ENCODE measurements around the gene MSRB2.

MSRB2 gene

DNA sequence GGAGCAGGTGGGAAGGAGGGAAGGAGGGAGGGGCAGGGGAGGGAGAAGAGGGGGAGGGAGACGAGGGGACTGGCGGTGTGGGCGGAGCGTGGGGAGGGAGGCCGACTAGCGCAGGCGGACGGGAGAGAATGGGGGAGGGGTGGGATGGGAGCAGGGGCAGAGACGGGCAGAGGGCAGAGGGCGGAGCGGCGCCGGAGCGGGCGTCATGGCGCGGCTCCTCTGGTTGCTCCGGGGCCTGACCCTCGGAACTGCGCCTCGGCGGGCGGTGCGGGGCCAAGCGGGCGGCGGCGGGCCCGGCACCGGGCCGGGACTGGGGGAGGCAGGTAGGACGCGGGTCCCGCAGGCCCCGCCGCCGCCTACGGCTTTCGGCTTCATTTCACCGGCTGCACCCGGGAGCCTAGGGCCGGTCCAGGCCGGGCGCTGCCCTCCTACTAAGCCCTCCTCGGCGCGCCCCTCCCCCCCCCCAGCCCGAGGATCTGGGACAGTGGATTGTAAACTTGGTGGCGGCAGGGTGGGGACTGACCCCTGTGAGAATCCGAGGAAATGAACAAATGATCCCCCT is at the start of gene MSRB2:
Gene MSRB2 (plus strand): TSS at position 176 of the 562 bp plus-strand sequence. CDS start 30 bp downstream, at position 206.
- TF ChIP-seq, protein P1, sequence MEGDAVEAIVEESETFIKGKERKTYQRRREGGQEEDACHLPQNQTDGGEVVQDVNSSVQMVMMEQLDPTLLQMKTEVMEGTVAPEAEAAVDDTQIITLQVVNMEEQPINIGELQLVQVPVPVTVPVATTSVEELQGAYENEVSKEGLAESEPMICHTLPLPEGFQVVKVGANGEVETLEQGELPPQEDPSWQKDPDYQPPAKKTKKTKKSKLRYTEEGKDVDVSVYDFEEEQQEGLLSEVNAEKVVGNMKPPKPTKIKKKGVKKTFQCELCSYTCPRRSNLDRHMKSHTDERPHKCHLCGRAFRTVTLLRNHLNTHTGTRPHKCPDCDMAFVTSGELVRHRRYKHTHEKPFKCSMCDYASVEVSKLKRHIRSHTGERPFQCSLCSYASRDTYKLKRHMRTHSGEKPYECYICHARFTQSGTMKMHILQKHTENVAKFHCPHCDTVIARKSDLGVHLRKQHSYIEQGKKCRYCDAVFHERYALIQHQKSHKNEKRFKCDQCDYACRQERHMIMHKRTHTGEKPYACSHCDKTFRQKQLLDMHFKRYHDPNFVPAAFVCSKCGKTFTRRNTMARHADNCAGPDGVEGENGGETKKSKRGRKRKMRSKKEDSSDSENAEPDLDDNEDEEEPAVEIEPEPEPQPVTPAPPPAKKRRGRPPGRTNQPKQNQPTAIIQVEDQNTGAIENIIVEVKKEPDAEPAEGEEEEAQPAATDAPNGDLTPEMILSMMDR (IDR thresholded peaks at IDR 0.05; ENCODE audit: insufficient read depth, low read length, poor library complexity, severe bottlenecking) = no peak
- Histone ChIP-seq H3K36me3 (ENCODE audit: control insufficient read depth, insufficient read depth, low read length) (no peaks in the 10 kb centered on the region), H3K4me3 (replicated peaks; ENCODE audit: low read depth, low read length) (peak within 1 kb of the TSS; percentile 63), H3K27me3 (replicated peaks; ENCODE audit: control insufficient read depth, insufficient read depth, low read length) (no peaks in the 10 kb centered on the region)
- peak; percentile 86 for DNase-seq (ENCODE audit: extremely low read depth, insufficient read length)

DNA sequence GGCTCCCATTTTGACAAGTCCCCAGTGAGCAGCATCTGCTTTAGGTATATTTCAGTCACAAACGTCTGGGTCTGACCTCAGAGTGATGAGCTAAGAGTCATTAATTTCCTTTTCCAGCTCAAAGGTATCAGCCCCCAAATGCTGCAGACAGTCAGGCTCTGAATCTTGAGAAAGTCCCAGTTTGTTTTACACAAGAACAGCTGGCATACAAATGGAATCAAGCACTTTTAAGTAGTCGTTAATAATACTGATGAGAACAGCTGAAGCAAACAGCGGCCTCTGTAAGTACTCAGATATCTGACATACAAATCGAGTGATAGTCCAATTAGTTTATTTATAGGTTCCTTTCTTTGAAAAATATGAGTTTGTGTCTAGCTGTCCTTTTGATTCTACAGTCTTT is 49.4 kb upstream of the MSRB2 start:
- H3K4me3 ChIP-seq (replicated peaks; ENCODE audit: low read depth, low read length) = no peak overlapping the region
- no peak for DNase-seq (ENCODE audit: extremely low read depth, insufficient read length)
- no peaks in the 10 kb centered on the region; the same call in 1 of the 2 replicates for H3K27me3 ChIP-seq (replicated peaks; ENCODE audit: control insufficient read depth, insufficient read depth, low read length)
- TF ChIP-seq, protein P1 (IDR thresholded peaks at IDR 0.05; ENCODE audit: insufficient read depth, low read length, poor library complexity, severe bottlenecking) = no peak
- no peaks in the 10 kb centered on the region for H3K36me3 ChIP-seq (ENCODE audit: control insufficient read depth, insufficient read depth, low read length)

DNA sequence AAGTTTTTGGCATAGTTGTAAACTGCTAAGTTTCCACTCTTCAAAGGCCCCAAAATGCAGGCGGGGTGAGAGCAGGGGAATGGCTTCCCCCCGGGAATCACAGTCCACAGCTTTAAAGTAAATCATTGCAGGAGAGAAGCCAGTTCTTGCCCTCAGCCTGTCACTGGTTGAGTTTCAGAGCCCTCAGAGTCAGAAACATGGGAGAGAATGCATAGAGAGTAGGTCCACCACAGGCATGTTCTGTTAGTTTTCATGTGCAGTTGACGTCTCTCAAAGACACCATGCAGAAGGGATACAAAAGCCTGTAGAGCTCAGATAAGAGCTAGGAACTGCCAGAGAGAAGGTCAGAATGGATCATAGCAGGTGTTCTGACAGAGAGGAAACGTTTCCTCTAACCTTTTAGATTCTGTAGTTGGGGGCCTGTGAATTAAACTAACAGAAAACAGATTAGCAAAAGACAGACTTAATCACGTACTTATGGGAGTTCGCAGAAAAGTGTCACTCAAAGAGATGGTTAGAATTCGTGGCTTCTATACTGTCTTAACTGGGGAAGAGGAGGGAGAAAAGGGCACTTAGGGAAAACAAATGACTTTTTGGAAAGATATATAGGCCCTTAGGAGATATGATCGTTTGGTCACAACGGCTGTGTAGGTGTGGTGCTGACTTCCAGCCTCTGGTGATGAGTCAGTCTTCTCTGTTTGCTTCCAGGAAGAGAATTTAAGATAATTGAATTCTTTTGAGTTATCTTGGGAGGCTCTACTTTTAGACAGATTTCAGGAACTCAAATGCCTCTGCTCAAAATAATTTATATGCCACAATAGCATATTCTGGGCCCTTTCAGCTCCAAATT is 48.0 kb upstream of the MSRB2 start:
- DNase-seq (ENCODE audit: extremely low read depth, insufficient read length) = no peak
- Histone ChIP-seq H3K36me3 (ENCODE audit: control insufficient read depth, insufficient read depth, low read length) (no peaks in the 10 kb centered on the region), H3K4me3 (replicated peaks; ENCODE audit: low read depth, low read length) (no peak overlapping the region), H3K27me3 (replicated peaks; ENCODE audit: control insufficient read depth, insufficient read depth, low read length) (no peaks in the 10 kb centered on the region; the same call in 1 of the 2 replicates)
- TF ChIP-seq, protein P1 (IDR thresholded peaks at IDR 0.05; ENCODE audit: insufficient read depth, low read length, poor library complexity, severe bottlenecking) = no peak

DNA sequence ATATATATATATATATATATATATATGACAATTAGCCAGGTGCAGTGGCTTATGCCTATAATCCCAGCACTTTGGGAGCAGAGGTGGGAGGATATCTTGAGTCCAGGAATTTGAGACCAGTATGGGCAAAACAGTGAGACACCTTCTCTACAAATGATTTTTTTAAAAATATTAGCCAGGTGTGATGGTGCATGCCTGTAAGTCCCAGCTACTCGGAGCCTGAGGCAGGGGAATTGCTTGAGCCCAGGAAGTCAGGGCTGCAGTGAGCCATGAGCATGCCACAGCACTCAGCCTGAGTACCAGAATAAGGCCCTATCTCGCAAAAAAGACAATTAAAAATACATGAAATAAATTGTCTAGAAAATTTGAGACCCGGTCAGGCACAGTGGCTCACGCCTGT is 47.2 kb upstream of the MSRB2 start:
- no peak for DNase-seq (ENCODE audit: extremely low read depth, insufficient read length)
- no peaks in the 10 kb centered on the region for H3K36me3 ChIP-seq (ENCODE audit: control insufficient read depth, insufficient read depth, low read length)
- TF ChIP-seq, protein P1 (IDR thresholded peaks at IDR 0.05; ENCODE audit: insufficient read depth, low read length, poor library complexity, severe bottlenecking) = no peak
- H3K27me3 ChIP-seq (replicated peaks; ENCODE audit: control insufficient read depth, insufficient read depth, low read length) = no peaks in the 10 kb centered on the region; the same call in 1 of the 2 replicates
- no peak overlapping the region for H3K4me3 ChIP-seq (replicated peaks; ENCODE audit: low read depth, low read length)

DNA sequence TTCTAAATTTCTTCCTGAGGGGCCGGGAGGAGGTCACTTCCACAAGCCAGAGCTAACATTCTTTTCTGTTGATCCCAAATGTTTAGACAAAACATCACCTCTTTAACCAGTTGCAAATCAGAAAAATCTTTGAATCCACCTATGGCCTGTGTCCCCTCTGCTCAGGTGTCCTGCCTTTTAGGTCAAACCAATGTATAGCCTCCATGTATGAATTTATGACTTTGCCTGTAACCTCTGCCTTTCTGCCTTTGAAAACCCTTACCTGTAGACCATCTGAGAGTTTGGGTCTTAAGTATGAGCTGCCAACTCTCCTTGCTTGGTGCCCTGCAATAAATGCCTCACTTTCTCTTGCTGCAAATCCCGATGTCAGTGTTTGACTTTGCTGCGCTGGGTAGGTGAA is 44.1 kb upstream of the MSRB2 start:
- no peak for DNase-seq (ENCODE audit: extremely low read depth, insufficient read length)
- TF ChIP-seq, protein P1 (IDR thresholded peaks at IDR 0.05; ENCODE audit: insufficient read depth, low read length, poor library complexity, severe bottlenecking) = no peak
- no peak overlapping the region for H3K4me3 ChIP-seq (replicated peaks; ENCODE audit: low read depth, low read length)
- H3K36me3 ChIP-seq (ENCODE audit: control insufficient read depth, insufficient read depth, low read length) = no peaks in the 10 kb centered on the region
- no peaks in the 10 kb centered on the region; the same call in none of the 2 replicates for H3K27me3 ChIP-seq (replicated peaks; ENCODE audit: control insufficient read depth, insufficient read depth, low read length)
